ENCODE measurements around the gene A3GALT2.
"Not testable (repeated sequence)": the region's sequence is repeated elsewhere in the genome, so short reads cannot be mapped to it uniquely, and the experiment has no call there.

Gene A3GALT2

DNA sequence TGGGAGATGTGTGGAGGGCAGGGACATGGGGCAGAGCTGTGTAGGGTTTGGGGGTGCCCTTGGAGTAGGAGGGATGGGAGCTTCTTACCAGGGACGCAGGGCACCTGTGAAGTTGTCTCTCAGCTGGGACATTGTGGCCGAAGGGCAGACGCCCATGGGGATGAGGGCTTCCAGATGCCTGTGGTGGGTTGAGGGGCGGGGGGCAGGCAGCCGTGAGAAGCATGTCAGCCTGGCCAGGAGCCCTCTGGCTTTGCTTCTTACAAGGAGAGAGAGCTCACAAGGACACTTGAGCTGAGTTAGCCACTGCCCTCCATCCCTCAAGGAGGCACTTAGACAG lies 8.5 kb downstream of the A3GALT2 start:
- no peak for DNase-seq (ENCODE audit: low read depth)

DNA sequence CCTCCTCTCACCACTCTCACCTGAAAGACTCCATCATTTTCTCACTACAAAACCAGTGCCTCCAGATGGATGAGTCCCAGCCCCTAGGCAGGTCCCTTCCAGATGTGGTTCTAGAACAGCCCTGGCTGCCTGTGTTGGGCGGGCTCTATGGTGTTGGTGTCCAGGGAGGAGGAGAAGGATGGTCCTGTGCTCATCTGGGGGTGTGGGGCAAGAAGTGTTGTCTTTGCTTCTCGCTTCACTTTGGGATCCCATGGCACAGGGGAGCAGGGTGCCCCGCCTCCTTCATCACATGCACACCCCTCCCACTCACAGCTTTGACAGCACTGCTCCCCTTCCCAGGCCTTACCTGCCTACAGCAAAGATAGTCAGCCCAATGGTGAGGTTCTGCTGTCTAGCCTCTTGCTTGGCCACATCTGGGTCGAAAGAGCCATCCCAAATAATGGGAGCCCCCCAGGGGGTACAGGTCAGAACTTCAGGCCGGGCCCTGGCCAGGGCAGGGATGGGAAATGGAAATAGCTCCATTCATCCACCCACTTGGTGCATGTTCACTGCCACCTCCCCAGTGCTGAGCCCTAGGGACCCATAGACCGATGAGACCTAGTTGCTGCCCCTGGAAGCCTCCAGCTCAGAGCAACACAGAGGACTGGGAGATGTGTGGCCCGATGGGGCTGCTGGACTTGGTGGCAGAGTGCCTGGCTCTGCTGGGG lies 9.0 kb downstream of the A3GALT2 start:
- DNase-seq (ENCODE audit: low read depth), result no peak

DNA sequence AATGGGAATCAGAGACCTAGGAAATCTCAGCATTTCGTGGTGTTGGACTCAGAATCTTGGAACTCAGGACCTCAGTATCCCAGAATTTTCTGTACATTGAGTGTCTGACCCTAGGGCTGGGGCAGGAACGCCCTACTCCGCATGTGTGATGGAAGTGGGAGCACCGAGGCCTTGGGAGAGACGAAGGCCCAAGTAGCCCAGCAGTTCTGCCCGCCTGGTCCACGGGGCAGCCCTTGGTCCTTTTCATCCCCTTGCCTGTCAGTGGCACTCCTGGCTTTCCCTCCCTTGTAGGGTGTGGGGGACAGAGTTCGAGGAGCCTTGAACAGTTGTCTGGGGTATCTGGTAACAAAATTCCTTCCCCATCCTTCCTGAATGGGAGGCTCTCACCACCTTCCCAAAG lies 10.2 kb downstream of the A3GALT2 start:
- no peak for DNase-seq (ENCODE audit: low read depth)

DNA sequence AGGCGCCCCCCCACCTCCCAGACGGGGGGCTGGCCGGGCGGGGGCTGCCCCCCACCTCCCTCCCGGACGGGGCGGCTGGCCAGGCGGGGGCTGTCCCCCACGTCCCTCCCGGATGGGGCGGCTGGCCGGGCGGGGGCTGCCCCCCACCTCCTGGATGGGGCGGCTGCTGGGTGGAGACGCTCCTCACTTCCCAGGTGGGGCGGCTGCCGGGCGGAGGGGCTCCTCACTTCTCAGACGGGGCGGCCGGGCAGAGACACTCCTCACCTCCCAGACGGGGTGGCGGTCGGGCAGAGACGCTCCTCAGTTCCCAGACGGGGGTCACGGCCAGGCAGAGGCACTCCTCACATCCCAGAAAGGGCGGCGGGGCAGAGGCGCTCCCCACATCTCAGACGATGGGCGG lies 11.5 kb downstream of the A3GALT2 start:
- not testable (repeated sequence) for DNase-seq (ENCODE audit: low read depth)

DNA sequence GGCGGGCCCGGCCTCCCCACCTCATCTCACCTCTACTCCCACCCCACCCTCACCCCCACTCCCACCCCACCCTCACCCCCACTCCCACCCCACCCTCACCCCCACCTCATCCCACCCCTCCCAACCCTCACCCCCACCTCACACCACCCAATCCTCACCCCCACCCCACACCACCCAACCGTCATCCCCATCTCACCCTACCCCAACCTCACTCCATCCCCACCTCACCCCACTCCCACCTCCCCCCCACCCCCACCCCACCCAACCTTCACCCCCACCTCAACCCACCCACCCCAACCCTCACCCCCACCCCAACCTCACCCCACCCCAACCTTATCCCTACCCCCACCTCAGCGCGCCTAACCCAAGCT lies 13.4 kb downstream of the A3GALT2 start:
- no peak for DNase-seq (ENCODE audit: low read depth)

DNA sequence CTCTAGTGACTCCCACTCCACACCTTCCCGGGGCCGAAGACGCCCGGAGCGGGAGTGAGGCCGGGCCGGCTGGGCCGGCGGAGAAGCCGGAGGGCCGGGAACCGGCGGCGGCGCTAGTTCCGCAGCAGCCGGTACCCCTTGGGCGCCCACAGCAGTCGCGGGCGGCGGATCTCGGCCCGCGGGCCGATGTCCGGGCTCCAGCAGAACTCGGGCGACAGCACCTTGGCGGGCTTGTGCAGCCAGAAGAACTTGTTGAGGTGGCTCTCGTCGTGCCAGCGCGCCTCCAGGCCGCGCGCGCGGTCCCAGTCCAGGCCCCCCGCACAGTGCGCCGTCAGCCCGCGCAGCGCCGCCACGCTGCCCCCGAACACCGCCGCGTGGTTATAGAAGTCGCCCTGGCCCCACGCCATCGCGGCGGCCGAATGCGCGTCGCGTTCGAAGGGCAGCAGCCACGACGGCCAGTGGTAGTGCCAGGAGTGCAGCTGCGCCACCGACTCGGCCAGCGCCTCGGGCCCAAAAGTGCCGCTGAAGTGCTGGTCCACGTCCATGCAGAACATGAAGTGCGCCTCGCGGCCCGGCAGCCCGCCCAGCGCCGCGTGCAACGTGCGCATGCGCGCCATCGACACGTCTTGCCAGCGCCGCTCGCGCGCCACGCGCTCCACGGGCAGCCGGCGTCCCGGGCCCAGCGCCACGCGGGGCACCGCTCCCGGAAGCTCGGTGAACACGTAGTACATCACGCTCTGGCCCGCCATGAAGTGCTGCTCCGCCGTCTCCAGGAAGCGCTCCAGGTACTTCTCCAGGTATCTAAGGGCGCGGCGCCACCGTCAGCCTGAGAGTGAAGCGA lies 14.0 kb downstream of the A3GALT2 start:
- DNase-seq (ENCODE audit: low read depth), result no peak

DNA sequence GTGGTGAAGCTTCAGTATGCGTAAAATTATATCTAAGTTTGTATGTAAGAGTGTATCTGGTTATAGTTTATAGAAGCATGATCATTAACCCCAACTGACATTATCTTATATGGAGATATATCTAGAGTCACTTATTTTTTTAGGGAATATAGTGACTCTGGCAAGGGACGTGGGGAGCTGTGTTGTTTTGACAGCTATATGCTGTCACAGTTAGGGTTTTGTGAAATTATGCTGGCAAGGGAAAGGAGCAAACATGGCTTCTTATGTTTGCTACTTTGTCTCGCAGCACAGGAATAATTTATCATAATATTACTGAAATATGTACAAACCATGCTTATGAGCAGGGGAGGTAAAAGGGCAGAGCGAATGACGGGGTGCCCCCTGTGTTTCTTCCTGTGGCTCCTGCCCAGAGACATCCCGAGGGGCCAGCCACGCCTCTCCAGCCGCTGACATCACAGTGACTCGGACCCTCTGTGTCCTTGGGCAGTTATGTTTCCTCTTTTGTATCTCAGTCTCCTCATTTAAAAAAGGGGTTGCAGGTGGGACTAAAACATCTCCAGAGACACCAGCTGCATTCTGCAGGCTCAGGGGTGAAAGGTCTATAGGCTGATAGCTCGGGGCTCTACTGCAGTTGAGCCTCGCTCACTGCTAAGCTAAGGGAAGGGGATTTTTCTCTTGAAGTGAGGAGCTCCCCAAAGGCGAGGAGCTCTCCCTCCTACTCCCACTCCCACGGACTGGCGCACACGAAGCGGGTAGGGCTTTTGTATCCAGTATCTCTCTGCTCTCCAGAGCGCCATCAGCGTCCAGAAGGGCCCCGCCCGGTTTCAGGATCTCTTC lies 14.9 kb downstream of the A3GALT2 start:
- DNase-seq (ENCODE audit: low read depth), result no peak

DNA sequence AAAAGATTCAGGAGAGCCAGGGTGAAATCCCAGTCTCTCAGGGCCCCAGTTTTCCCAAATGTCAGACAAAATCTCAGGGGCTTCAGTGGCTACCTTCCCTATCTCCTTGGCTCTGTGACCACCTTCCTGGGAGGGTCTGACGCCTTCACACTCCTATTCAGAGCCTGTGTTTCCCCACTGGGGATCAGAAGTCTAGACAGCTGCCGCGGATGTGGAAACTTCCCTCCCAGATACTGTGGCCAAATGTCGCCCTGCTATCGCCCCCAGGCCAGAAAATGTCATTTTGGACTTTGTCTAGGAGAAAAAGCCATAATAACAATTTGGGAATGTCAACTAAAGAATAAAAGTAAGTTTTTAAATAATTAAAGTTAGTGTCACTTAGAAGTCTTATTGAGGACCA lies 15.9 kb downstream of the A3GALT2 start:
- DNase-seq (ENCODE audit: low read depth), result no peak

DNA sequence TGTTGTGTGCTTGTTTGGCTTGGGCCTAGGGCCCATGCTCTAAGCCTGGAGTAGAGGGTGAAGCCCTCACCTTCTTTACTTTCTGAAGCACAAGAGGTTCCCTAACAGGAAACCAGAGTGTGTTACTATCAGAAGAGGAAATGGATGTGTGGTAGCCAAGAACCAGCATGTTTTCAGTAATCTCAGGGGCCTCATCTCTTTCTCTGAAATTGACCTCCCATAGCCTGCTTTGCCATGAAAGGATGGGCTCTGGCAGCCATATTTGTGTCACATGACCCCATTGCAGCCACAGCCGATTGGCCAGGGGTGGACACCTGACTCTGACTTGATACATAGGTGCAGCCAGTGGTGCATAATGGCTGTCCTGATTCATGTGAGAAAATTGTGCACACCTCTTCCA lies 18.6 kb downstream of the A3GALT2 start:
- no peak for DNase-seq (ENCODE audit: low read depth)

DNA sequence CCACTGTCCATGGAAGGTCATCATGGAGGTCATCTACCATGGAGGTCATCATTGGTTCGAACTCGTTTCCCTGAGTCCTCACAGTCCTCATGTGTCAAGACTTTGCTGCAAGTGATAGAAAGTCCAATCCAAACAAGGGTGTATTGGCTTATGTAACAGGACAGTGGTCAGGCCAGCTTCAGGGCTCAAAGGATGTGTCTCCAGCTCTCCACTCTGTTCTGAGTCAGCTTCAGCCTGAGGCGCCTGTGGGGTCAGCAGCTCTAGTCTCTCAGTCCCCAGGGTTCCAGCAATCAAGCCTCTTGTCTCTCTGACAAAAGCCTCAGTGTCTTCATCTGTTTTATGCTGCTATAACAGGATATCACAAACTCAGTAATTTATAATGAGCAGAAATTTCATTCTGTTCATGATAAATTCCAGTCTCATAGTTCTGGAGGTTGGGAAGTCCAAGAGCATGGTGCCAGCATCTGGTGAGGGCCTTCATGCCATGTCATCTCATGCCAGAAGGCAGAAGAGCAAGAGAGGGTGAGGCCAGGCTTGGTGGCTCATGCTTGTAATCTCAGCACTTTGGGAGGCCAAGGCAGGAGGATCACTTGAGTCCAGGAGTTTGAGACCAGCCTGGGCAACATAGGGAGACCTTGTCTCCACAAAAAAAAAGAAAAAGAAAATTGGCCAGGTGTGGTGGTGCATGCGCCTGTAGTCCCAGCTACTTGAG lies 19.5 kb downstream of the A3GALT2 start:
- no peak for DNase-seq (ENCODE audit: low read depth)

DNA sequence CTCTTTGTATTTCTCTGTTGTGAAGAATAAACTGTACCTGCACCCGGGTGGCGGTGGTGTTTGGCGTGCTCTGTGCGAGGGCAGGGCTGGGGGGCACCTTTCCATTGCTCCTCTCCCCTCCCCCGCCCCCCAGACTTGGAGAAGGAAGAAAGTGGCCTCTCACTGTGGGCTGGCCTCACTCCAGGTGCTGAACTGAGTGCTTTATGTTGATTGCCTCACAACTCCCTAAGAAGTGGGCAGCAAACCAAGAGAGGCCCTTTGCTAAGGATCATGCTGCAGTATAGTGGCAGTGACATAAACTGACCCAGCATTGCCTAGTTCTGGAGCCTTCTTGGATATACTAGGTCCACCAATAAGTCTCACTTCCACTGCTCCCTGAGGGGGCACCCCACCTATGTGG lies 20.2 kb downstream of the A3GALT2 start:
- DNase-seq (ENCODE audit: low read depth), result no peak

DNA sequence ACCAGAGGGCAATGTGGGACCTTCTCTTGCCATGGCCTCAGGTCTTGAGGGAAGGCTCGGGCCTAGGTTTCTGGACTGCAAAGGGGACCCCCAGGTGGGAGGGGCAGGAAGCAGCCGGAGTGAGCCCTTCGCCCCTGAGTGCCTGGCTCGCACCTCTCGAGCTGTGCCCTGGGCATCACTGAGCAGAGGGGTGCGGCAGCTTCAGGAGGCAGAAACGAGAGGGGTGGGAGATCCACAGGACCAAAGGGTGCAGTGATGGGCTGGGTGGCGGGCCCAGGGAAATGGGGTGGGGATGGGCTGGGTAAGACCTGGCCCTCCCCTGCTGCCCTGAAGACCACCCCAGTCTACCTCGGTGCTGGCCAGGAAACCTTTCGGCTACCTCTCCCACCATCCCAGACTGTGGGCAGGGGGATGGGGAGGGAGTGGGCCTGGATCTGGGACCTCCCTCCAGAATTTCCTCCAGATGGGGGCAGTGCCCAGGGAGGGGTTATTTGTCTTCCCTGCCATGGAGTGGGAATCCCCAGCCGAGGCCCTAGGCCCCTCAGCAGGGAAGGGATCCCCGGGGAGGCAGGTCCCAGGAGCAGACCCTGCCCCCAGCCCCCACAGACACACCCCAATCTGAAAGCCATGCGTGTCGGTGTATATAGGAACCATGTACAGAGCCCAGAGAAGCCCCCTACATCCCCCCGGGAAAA lies 21.3 kb downstream of the A3GALT2 start:
- no peak for DNase-seq (ENCODE audit: low read depth)

DNA sequence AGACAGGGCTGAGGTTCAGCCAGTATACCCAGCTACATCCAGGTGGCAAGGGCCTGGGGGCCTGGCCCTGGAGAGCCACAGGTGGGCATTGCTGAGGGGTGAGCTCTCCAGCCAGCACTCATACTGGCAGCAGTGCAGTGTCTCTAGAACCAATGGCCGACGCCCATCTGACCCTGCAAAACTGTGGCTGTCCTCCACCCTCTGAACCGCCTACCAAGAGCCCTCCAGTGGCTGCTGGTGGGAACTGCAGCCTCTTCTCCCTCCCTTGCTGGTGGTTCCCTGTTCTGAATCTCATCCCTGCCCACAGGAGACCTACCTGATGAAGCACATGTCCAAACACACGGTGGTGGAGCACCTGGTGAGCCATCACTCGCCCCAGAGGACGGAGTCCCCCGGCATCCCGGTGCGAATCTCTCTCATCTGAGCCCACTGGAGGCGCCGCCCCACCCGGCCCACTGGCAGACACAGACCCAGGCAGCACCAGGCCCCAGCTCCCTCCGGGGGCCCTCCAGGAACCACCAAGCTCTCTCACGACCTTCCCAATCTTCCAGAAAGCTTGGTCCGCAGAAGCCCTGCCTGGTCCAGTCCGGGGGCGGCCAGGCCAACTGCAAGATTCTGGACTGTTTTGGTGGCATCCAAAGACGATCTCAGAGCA lies 22.1 kb downstream of the A3GALT2 start:
- DNase-seq (ENCODE audit: low read depth), result peak; percentile 16

DNA sequence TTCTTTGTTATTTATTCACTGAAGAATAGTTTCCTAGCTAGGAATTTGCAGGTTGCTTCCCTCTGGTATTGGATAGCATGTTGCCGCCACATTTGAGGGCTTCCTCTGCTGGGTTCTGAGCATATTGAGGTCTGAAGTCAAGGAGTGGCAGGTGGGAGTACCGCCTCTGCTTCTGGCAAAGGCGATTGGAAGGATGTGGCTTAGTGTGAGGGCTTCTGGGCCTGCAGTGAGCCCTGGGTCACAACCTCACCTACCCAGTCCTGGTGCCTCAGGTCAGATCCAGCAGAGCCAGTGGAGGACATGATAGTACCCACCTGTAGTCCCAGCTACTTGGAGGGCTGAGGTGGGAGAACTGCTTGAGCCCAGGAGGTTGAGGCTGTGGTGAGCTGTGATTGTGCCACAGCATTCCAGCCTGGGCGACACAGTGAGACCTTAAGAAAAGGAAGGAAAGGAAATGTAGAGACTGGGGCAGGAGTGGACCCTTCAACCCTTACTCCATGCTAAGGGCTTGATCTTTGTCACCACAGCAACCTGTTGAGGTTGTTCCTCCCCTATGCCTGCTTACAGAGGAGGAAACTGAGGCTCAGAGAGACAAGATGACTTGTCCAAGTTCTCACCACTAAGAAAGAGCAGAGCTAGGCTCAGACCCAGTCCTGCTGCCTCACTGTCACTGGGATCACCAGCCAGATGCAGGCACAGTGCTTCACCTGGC lies 22.8 kb downstream of the A3GALT2 start:
- no peak for DNase-seq (ENCODE audit: low read depth)

DNA sequence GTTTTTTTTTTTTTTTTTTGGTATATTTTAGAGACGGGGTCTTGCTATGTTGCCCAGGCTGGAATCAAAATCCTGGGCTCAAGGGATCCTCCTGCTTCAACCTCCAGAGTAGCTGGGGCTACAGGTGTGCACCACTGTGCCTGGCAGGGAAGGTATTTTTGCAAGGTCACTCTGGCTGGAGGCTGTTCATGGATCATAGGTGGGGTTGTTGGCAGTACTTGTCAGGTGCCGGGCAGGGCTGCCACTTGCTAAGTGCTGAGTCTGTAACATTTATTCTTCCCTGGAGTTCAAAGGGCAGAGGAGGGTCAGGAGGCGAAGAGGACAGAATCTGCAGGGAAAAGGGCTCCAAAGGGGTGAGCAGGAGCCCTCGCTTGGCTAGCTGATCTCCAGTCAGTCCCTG lies 24.1 kb downstream of the A3GALT2 start:
- DNase-seq (ENCODE audit: low read depth), result no peak

DNA sequence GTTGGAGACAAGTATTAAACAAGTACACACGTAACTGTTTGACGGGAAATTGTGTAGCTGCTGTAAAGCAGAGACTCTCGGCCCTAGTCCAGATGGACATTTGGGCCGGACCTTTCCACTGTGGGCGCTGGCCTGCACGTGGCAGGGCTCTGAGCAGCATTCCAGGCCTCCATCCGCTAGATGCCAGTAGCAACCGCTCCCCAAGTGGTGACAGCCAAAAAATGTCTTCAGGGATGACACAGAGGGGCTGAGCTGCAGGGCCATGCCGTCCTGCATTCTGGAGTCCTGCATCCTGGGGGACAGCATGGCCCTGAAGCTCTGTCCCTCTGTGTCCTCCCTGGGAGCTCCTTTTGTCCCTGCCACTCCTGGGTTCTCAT lies 24.8 kb downstream of the A3GALT2 start:
- no peak for DNase-seq (ENCODE audit: low read depth)

DNA sequence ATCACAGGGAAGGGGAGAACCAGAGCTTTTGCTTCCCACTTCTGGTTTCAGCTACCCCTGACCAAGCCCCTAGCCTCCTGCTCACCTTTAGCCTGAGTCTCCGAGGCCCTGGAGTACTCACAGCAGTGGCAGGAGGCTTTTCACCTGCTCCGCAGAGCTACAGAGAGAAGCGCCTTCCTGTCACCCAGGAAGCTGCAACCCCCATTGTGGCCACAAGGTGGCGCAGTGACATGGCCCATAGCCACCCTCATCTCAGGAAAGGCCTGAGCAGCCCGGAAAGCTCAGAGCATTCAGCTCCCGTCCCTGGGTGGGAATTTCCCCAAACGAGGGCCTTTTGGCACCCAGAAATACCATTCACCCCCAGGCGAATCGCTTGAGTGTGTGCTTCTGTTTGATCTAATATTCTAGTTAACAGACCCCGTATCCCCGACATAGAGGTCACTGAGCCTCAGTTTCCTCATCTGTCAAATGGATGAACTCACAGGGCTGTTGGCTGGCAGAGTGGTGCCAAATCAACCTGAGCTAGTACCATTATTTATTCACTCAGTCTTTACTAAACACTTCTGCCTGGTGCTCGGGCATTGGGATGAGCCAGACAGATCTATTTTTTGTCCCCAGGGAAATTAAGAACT lies 25.3 kb downstream of the A3GALT2 start:
- peak; percentile 80 for DNase-seq (ENCODE audit: low read depth)

DNA sequence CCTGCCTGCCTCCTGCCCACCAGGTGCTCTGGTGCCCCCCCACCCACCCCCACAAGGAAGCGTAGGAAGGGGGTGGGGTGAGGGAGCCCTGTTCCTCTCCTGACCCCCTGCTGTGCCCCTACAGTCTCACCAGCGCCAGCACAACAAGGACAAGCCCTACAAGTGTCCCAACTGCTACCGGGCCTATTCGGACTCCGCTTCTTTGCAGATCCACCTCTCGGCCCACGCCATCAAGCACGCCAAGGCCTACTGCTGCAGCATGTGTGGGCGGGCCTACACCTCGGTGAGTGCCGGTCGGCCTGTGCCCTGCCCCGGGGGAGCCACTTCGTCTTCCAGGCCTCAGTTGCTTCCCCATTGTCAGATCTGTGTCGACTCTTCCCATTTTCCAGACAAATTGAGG lies 25.9 kb downstream of the A3GALT2 start:
- DNase-seq (ENCODE audit: low read depth), result no peak

DNA sequence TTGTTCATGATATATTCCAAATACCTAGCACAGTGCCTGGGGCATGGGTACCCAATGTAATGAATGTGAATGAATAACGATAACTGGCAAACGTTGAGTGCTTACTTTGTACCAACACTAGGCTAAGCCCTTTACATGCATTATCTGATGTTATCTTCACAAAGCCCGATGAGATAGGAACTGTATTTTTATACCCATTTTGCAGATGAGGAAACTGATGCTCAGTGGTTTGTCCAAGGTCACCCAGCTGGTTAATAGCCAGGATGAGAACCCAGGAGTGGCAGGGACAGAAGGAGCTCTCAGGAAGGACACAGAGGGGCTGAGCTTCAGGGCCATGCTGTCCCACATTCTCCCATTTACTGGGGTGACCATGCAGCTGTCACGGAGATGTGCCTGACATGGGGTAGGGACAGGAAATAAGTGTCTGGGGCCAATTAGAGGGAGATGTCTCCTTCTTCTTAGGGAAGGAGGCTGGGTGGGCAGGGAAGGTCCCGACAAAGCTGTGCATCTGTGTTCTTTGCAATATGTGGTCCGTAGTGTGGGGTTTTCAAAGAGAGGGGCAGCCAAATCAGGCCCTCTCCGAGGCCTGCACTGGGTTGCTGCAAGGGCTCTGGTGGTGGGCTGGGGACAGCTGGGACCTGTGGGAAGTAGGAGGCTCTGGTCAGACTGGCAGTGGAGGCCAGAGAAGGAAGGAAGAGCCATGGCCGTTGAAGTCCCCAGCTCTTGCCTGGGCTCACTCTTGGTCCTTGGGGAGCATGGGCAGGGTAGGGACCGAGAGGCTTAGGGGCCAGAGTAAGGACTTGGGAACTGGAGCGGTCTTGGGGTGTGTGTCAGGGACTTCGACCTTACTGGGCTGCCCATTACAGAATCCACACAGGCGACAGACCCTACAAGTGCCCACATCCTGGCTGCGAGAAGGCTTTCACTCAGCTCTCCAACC lies 26.6 kb downstream of the A3GALT2 start:
- no peak for DNase-seq (ENCODE audit: low read depth)

Data from stimulated activated CD8-positive, alpha-beta memory T cell treated with anti-CD3 and anti-CD28 coated beads, Interleukin-12 subunit alpha, Interleukin-12 subunit beta, amount 100 ng/mL, for 1 hour (primary cell).